NCI-H2171 (cell line): Measurements from ENCODE around the gene LRCH1.
A peak's percentile ranks its signal among the peaks of the same experiment; 100 is the strongest.
"Not testable (repeated sequence)": the region's sequence is repeated elsewhere in the genome, so short reads cannot be mapped to it uniquely, and the experiment has no call there.

Source experiments
- DNase-seq: peaks from one replicate; lab custom pipeline; 2025; lab: John Stamatoyannopoulos, UW

LRCH1 gene

GRCh38 chr13:46753137-46753536, 200.2 kb downstream of the LRCH1 start:
- no peak for DNase-seq

- no peak for DNase-seq
Observed at GRCh38 chr13:46753917-46754316, 200.9 kb downstream of the LRCH1 start.

GRCh38 chr13:46754812-46755211, 201.8 kb downstream of the LRCH1 start:
- DNase-seq, result no peak

DNA sequence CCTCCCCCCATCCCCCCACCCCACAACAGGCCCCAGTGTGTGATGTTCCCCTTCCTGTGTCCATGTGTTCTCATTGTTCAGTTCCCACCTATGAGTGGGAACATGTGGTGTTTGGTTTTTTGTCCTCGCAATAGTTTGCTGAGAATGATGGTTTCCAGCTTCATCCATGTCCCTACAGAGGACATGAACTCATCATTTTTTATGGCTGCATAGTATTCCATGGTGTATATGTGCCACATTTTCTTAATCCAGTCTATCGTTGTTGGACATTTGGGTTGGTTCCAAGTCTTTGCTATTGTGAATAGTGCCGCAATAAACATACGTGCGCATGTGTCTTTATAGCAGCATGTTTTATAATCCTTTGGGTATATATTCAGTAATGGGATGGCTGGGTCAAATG, 202.5 kb downstream of the LRCH1 start:
- not testable (repeated sequence) for DNase-seq

DNA sequence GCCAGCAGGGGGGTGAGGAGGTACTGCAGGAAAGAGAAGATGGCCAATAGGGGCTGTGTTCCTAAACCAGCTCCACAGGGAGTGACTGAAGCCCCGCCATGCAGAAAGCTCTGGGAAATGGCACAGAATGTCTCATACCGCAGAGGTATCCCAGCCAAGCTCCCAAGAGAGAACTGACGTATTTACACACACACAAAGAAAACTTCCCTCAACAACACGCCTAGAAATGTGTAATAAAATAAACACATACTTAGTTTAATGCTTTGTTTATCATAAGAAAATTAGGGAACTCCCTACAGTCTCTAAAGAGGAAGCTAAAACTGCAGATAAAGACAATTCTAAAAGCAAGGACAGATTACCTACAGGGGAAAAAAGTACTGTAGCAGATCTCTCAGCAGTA, 204.0 kb downstream of the LRCH1 start:
- DNase-seq, result no peak

DNA sequence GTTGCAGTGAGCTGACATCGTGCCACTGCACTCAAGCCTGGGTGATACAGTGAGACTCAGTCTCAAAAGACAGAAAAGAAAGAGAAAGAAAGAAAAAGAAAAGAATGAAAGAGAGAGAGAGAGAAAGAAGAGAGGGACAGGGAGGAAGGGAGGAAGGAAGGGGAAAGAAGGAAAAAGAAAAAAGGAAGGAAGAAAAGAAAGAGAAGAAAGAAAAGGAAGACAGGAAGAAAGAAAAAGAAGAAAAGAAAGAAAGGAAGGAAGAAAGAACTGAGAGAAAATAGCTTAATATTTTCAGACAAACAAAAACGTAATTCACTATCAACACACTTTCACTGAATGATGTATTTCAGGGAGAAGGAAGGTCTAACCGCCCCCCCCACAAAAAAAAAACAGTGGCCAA, 204.7 kb downstream of the LRCH1 start:
- DNase-seq, result no peak

- DNase-seq, result no peak
Observed at GRCh38 chr13:46759846-46760245, 206.9 kb downstream of the LRCH1 start.

DNA sequence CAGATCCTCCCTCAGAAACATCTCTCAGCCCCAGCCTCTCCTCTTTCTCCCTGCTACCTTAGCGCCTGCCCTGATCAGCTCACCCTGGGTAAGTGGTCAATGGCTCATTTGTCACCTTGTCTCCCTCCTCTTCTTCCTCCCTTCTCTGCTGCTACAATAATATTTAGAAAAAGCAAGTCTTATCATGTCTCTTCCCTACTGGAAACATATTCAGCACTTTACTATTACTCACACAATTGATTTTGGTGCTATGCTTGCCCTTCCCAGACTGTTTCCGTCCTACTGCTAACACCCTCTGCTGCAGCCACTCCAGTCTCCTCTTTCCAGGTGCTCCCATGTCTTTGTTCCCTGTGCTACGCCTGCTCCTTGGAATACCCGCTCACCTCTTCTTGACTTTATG, 208.2 kb downstream of the LRCH1 start:
- DNase-seq, result no peak

- DNase-seq, result no peak
Observed at GRCh38 chr13:46761866-46762265, 208.9 kb downstream of the LRCH1 start.

DNA sequence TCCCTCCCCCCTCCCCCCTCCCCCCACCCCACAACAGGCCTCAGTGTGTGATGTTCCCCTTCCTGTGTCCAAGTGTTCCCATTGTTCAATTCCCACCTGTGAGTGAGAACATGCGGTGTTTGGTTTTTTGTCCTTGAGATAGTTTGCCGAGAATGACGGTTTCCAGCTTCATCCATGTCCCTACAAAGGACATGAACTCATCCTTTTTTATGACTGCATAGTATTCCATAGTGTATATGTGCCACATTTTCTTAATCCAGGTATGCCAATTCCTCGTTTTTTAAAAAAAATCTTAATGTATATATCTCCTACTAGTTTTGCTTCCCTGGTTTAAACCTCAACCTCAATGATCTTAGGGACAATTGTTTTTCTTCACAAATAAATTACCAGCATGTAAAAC, 217.0 kb downstream of the LRCH1 start:
- not testable (repeated sequence) for DNase-seq

- no peak for DNase-seq
Observed at GRCh38 chr13:46771693-46772092, 218.7 kb downstream of the LRCH1 start.

DNA sequence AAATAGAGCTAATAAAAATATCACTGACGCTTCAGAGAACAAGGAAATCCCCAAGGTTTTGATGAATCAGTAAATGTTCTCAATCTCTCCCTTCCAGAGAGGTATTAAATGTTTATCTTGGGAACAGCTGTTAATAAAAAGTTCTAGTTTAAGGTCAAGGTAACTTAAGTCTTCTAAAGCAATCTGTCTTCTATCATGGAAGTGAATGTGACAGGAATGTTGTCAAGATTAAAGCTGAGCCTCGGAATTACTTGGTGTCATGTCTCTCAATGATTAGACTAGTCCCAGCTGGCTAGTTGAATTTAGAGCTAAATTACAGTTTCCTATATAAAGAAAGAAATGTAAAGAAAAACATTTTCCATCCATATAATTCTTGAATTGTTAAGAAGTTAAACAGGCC, 220.6 kb downstream of the LRCH1 start:
- DNase-seq, result no peak

- DNase-seq, result no peak
Observed at GRCh38 chr13:46775385-46776107, 222.6 kb downstream of the LRCH1 start.

- no peak for DNase-seq
Observed at GRCh38 chr13:46778095-46778494, 225.1 kb downstream of the LRCH1 start.

DNA sequence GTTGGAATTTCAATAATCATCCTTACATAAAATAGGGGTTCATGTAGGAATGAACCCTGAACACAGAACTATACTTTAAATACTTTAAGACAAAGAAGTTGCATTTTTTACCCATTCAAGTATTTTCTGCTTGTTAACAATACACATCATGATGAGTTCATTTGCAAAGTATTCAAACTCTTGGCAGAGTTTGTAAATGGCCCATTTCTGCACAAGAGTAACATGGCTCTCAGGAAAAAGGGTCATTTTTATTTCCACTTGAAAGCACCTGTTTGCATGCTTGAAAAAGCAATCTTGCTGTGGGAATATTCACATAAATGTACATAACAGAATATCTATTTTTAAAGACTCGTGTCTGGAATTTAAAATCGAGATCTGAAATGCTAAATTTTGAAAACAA, 225.9 kb downstream of the LRCH1 start:
- no peak for DNase-seq

GRCh38 chr13:46782066-46782465, 229.1 kb downstream of the LRCH1 start:
- no peak for DNase-seq

- DNase-seq, result no peak
Observed at GRCh38 chr13:46782691-46783090, 229.7 kb downstream of the LRCH1 start.

DNA sequence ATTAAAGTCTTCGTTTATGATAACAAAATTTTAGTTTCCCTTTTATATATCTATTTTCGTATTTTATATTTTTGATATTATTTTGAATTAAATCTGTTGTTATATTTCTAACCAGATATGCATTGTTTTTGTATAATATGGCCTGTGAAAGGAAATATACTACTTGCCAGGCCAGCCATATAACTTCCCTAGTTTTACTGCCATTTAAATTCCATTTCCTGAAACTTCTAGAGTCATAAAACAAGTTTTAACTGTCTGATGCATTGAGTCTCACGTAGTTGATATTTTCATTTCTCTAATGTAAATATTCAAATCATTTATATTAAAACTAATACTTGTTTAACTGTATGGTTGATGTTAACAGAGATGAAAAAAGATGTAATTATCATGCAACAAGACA, 230.5 kb downstream of the LRCH1 start:
- DNase-seq, result no peak

GRCh38 chr13:46795321-46795720, 242.4 kb downstream of the LRCH1 start:
- DNase-seq, result no peak

- DNase-seq, result no peak
Observed at GRCh38 chr13:46796129-46796514, 243.2 kb downstream of the LRCH1 start.

- DNase-seq, result peak; percentile 68
Observed at GRCh38 chr13:46796515-46797474, 243.8 kb downstream of the LRCH1 start, which contains the start of gene ESD. Gene ESD (minus strand): TSS chr13:46797161. CDS start chr13:46791413, 5,748 bp downstream.

GRCh38 chr13:46797501-46798237, 244.7 kb downstream of the LRCH1 start:
- DNase-seq, result no peak
